SK-N-MC (cell line): ENCODE measurements around the gene TBC1D1.

Source experiments
- EZH2 ChIP-seq: fragments of 200-600 bp; sonication (generic); IDR thresholded peaks from one replicate; pipeline ENCODE4 v1.6.1; 2017; ENCODE audit warnings: antibody characterized with exemption
- FOXP2 ChIP-seq: optimal IDR thresholded peaks from 2 replicates; pipeline ENCODE3; 2011; ENCODE audit warnings: mild to moderate bottlenecking, moderate library complexity; ENCODE audit not compliant: insufficient read depth; ENCODE audit errors: extremely low read length, control extremely low read depth
- POLR2AphosphoS5 ChIP-seq: IDR thresholded peaks from 2 replicates; pipeline ENCODE4 v1.6.1; 2012; ENCODE audit warnings: mild to moderate bottlenecking, low read depth, low read length, borderline replicate concordance

- TF ChIP-seq POLR2AphosphoS5: no peak
- TF ChIP-seq EZH2: no peak
- TF ChIP-seq FOXP2: no peak
Observed at GRCh38 chr4:37889849-37890800, 759 bp upstream of the TBC1D1 start.
